Left ventricle myocardium inferior (tissue), 1 donor: ENCODE results near the gene SHB. TPM values are rescaled to one million over a fixed set of nuclear protein-coding genes. Genes with fewer than 3 reads are reported as not detected.

ENCODE experiments used
- DNase-seq: peaks from one replicate; pipeline ENCODE4 v3.0.0-alpha.2; 2020
- H3K27ac ChIP-seq: fragments of 200-600 bp; replicated peaks from 2 replicates; pipeline ENCODE4 v1.8.0; 2021
- H3K27me3 ChIP-seq: fragments of 200-600 bp; 2 replicates; pipeline ENCODE4 v1.8.0; 2021; ENCODE audit warnings: low read depth
- H3K36me3 ChIP-seq: fragments of 200-600 bp; 2 replicates; pipeline ENCODE4 v1.8.0; 2021
- H3K4me1 ChIP-seq: fragments of 200-600 bp; 2 replicates; pipeline ENCODE4 v1.8.0; 2021
- H3K4me3 ChIP-seq: fragments of 200-600 bp; 2 replicates; pipeline ENCODE4 v1.8.0; 2021; ENCODE audit warnings: mild to moderate bottlenecking, moderate library complexity
- H3K9me3 ChIP-seq: fragments of 200-600 bp; replicated peaks from 2 replicates; pipeline ENCODE4 v1.8.0; 2021
- intact Hi-C: fragments of 100-400 bp; cut with micrococcal nuclease; formaldehyde crosslinking; loops from one replicate; pipeline ENCODE4 v1.11.0; 2022
- total RNA-seq: library from RNA; stranded (reverse); fragmentation: NEBNext Ultra II Directional; extraction: Animal tissue kit (Norgen Biotek cat#: 25700); gene quantifications from one replicate; pipeline ENCODE4 v1.2.1, GENCODE V29; 2021
- TF ChIP-seq, protein P1 (sequence below): fragments of 200-600 bp; IDR thresholded peaks from 2 replicates; pipeline ENCODE4 v1.8.0; 2021; ENCODE audit warnings: antibody characterized with exemption, mild to moderate bottlenecking, borderline replicate concordance
- donor health status: DM: no; HTN: yes; CAD: no; lungs with severe emphysema.

SHB gene
- total RNA-seq, 1 donor from 2014 or later = 19.4 TPM

DNA sequence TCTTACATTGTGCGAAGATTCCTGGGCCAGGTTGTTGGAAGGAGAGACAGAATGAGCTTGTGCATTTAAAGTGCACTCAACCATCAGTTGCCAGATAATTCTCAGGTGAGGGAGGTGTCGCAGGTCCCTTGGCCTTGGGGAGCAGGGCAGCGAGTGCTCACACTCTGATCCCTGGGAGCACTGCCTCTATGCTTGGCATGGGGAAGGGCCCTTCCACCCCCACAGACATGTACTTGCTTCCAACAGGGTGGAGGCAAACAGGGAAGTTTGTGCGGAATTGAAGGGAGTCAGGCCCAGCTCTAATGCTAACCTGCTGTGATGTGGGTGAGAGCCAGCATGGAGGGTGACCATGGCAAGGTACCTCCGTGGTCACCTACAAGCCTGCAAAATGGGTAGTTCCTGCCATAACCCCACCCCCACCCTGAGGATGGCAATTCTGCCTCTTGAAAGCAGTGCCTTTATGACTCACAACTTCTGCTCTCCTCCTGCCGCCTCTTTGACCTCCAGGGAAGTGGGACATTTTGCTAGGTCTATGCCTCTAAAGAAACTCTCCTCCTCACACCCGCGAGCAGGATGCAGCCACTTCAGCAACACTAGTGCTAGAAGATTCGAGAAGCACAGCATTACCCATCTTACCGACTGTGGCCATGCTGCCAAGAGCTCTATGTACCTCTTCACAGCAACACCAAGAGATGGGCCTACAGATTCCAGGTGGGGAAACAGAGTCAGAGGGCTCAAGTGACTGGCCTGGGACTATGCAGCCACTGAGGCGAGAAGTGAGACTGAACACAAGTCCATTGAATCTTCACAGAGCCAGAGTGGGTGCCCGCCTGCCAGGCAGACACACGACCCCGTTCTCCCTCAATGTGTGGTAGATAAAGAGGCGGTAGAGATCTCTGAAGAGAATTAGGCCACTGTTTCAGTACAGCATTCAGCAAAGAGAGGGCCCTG, 143.0 kb downstream of the SHB start:
- no peak for DNase-seq
- no peaks in the 10 kb centered on the region for H3K27me3 ChIP-seq
- TF ChIP-seq, protein P1, sequence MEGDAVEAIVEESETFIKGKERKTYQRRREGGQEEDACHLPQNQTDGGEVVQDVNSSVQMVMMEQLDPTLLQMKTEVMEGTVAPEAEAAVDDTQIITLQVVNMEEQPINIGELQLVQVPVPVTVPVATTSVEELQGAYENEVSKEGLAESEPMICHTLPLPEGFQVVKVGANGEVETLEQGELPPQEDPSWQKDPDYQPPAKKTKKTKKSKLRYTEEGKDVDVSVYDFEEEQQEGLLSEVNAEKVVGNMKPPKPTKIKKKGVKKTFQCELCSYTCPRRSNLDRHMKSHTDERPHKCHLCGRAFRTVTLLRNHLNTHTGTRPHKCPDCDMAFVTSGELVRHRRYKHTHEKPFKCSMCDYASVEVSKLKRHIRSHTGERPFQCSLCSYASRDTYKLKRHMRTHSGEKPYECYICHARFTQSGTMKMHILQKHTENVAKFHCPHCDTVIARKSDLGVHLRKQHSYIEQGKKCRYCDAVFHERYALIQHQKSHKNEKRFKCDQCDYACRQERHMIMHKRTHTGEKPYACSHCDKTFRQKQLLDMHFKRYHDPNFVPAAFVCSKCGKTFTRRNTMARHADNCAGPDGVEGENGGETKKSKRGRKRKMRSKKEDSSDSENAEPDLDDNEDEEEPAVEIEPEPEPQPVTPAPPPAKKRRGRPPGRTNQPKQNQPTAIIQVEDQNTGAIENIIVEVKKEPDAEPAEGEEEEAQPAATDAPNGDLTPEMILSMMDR = no peak
- no peak overlapping the region for H3K27ac ChIP-seq
- H3K9me3 ChIP-seq = peaks cover 7% of the 10 kb centered on the region
- H3K4me3 ChIP-seq = no peak overlapping the region
- H3K4me1 ChIP-seq = peaks cover 57% of the 10 kb centered on the region
- H3K36me3 ChIP-seq = peaks cover 8% of the 10 kb centered on the region
- intact Hi-C loops = no loop called here

DNA sequence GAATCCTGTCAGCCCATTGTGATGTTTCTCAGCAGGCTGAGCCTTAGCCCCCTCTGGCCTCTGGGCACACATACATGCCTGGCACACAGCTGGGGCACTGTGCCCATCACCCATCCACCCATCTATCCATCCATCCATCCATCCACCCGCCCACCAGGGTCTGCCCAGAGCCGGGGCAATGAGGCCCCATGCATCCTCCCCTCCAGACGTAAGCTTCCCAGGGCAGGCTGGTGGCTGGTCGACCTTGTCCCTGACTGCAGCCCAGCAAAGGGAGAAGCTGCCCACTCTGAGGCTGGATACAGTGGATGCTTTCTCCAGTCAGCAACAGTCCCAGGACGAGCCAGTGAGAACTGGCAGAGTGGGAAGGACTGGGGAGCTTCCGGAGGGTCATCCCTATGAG, 144.0 kb downstream of the SHB start:
- DNase-seq = no peak
- Histone ChIP-seq H3K9me3 (no peaks in the 10 kb centered on the region), H3K4me3 (no peak overlapping the region), H3K27ac (no peak overlapping the region), H3K4me1 (peaks cover 61% of the 10 kb centered on the region), H3K27me3 (no peaks in the 10 kb centered on the region), H3K36me3 (peaks cover 8% of the 10 kb centered on the region)
- intact Hi-C loops = no loop called here
- TF ChIP-seq, protein P1 = no peak

DNA sequence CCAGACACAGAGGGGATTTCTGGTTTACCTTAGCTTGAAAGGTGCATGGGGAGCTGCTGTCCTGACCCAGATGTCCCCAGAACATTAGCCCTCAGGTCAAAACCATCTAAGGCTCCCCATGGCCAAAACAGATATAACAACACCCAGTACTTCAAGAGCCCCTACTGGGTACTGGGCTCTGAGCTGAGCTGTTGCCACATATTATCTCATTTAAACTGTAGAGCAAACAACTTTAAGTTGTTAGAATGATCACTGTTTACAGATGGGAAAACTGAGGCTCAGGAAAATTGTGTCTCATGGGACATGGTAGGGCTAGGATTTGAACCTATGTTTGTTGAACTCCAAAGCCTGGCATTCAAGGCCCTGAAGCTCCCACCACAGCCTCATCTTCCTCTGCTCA, 144.5 kb downstream of the SHB start:
- Histone ChIP-seq H3K9me3 (no peaks in the 10 kb centered on the region), H3K36me3 (peaks cover 9% of the 10 kb centered on the region), H3K27ac (no peak overlapping the region), H3K4me3 (no peak overlapping the region), H3K27me3 (no peaks in the 10 kb centered on the region), H3K4me1 (peaks cover 57% of the 10 kb centered on the region)
- intact Hi-C loops = no loop called here
- no peak for DNase-seq
- TF ChIP-seq, protein P1 = no peak

DNA sequence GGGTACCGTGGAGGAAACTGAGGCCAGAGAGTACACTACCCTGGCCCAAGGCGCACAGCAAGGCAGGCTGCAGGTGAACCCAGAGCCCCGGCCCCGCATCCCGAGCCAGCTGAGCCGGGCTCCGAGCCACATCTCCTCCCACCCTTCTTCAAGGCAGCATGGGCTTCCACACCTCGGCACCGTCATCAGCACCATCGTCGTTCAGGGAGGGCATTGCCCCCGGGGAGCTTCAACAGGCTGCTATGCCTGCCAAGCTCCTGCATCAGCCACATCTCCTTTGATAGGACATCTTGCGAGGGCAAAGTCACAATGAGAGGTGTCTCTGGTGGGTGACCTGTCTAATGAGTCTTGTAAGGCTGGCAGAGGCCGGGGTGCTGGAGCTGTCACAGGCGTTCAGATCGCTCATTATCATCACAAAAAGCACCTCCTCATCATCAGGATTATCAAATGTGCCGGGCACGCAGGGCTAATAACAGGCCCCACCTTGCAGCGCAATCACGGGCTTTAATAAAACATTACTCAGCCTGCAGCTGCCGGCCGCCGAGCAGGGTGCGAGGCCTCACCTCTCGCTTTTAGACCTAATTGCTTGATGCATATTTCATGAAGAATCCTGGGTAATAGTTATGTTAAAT, 145.1 kb downstream of the SHB start:
- Histone ChIP-seq H3K4me1 (peaks cover 51% of the 10 kb centered on the region), H3K27me3 (no peaks in the 10 kb centered on the region), H3K36me3 (peaks cover 10% of the 10 kb centered on the region), H3K9me3 (no peaks in the 10 kb centered on the region), H3K4me3 (no peak overlapping the region), H3K27ac (no peak overlapping the region)
- intact Hi-C loops = no loop called here
- TF ChIP-seq, protein P1 = no peak
- no peak for DNase-seq

DNA sequence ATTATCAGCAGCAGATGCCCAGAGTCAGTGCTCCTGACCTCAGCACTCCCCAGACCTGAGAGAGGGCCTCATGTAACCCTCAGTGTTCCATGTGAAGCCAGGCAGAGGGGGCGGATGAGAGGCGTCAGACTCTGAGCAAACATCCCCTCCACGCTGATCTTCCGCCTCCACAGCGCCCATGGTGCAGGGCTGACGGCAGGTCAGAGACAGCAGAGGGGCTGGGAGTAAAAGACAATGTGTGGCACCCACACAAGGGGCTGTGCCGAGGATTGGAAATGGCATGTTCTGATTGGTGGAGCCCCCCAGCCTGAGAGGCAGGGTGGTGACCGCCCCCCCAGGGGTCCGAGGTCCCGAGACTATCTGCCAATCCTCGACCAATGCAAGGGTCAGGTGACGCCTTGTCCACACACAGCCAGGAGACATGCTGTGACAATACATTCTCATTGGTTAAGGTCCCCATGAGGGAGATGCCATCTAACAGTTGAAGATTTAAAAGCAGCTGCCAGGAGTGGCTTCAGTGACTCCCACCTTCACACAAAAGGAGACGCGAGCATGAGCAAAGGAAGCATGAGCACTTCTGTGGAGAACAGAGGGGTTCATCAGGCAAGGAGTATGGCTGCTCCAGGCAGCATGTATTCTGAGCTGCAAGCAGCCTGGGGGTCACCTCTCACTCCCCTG, 145.8 kb downstream of the SHB start:
- Histone ChIP-seq H3K27ac (peak overlapping the region; percentile 62), H3K4me1 (peaks cover 45% of the 10 kb centered on the region)

More for the DNA sequence above, 145.8 kb downstream of the SHB start:
- TF ChIP-seq, protein P1 = no peak
- H3K4me3 ChIP-seq = no peak overlapping the region
- peaks cover 12% of the 10 kb centered on the region for H3K36me3 ChIP-seq
- no peaks in the 10 kb centered on the region for H3K27me3 ChIP-seq
- intact Hi-C loops = no loop called here
- no peaks in the 10 kb centered on the region for H3K9me3 ChIP-seq
- DNase-seq = no peak
